Suppressor macrophage treated with lipopolysaccharide for 4 hours (primary cell): ENCODE measurements around the gene CXCL6.

Experiments
- DNase-seq: peaks from one replicate; pipeline ENCODE4 v3.0.0-alpha.2; 2020

CXCL6 gene

DNA sequence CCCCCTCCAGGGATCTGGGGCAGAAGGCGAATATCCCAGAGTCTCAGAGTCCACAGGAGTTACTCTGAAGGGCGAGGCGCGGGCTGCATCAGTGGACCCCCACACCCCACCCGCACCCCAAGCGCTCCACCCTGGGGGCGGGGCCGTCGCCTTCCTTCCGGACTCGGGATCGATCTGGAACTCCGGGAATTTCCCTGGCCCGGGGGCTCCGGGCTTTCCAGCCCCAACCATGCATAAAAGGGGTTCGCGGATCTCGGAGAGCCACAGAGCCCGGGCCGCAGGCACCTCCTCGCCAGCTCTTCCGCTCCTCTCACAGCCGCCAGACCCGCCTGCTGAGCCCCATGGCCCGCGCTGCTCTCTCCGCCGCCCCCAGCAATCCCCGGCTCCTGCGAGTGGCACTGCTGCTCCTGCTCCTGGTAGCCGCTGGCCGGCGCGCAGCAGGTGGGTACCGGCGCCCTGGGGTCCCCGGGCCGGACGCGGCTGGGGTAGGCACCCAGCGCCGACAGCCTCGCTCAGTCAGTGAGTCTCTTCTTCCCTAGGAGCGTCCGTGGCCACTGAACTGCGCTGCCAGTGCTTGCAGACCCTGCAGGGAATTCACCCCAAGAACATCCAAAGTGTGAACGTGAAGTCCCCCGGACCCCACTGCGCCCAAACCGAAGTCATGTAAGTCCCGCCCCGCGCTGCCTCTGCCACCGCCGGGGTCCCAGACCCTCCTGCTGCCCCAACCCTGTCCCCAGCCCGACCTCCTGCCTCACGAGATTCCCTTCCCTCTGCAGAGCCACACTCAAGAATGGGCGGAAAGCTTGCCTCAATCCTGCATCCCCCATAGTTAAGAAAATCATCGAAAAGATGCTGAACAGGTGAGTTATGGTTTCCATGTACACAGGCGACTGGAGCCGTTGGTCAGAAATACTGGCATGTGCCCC lies 32.9 kb downstream of the CXCL6 start, which contains the start of gene CXCL1:
Gene CXCL1, plus strand, starts transcription at position 264 of the 926 bp plus-strand sequence. Its CDS starts 78 bp downstream, at position 342.
- DNase-seq = peak; percentile 46

DNA sequence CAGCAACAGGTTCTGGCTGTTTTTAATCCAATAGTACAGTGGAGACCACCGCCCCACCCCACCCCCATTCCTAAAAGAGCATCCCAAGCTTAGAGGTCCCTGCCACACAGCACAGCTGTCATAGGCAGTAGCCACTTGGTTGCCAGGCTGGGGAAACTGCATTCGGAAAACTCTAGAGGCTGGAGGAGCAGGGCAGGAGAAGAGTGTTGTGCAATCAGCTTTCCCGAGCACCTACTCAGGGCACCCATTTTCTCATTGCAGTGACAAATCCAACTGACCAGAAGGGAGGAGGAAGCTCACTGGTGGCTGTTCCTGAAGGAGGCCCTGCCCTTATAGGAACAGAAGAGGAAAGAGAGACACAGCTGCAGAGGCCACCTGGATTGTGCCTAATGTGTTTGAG lies 33.8 kb downstream of the CXCL6 start:
- DNase-seq = peak; percentile 45

DNA sequence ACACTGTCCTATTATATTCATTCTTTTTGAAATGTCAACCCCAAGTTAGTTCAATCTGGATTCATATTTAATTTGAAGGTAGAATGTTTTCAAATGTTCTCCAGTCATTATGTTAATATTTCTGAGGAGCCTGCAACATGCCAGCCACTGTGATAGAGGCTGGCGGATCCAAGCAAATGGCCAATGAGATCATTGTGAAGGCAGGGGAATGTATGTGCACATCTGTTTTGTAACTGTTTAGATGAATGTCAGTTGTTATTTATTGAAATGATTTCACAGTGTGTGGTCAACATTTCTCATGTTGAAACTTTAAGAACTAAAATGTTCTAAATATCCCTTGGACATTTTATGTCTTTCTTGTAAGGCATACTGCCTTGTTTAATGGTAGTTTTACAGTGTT lies 34.3 kb downstream of the CXCL6 start:
- DNase-seq = peak; percentile 54

DNA sequence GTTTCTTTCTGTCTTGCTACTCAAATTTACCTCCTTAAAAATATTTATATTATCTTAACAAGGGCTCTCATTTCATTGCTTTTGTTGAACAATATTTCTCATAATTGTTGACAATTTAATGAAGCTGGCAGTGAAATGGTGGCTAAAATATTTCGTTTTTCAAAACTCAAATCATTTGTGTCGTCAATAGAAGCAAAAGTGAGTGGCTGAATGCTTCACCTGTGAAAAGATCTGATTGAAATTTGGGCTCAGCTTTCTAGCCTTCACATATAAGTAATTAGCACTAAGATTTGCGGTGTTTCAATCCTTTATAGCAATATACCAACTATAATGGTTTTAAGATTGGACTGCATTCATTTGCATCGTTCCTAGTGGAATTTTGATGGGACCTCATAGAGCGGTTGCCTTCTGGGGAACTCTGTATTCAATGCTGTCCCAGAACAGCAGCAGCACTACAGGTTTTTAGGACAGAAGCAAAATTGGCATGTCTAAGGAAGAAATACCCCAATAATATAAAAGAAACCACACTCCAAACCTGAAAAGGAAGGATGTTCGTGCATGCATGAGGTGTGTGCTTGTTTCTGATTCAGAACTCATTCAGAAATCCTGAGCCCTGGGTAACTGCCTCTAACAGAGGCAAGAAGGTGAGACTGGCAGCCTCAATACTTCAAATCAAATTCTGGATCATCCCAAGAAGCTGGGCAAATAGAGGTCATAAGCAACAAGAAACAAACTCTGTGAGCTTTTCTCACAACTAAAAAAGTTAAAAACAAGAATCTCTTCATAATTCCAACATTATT lies 35.2 kb downstream of the CXCL6 start:
- no peak for DNase-seq

DNA sequence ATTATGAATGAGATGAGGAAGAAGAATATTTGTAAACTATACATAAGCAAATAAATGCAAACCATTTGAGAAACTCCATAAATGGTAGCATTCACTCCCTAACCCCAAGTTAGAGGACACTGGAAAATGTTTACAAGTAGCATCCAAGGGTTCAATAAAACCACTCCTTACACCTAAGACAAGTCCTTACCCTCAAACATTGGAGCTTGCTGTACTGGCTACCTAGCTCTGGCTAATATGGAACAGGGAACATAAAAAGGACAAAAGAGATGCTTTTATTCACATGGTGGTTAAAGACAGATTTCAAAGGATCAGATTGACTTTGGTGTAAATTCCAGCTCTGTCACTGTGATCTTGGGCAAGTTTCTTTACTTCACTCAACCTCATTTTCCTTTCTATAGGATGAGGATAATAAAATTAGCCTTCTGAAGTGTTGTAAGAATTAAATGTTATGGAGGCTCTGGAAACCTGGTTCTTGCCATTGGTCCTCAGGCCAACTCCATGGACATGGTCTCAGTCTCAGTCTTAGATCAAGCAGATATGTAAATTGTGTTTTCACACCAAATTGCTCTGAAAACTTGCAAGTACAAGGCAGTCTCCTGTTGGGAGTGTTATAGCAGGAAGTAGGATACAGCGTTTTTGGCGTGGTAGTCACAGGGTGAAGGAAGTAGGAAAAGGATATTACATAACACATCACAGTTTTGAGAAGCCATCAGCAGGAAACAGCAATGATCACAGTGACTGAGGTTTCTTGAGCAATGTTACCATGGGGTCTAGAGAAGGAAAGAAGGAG lies 36.0 kb downstream of the CXCL6 start:
- peak; percentile 66 for DNase-seq

GRCh38 chr4:73874386-73874785 lies 37.9 kb downstream of the CXCL6 start:
- peak; percentile 23 for DNase-seq

- DNase-seq = no peak
Measured at GRCh38 chr4:73875401-73875800, 38.9 kb downstream of the CXCL6 start.

- DNase-seq = no peak
Measured at GRCh38 chr4:73883306-73883705, 46.8 kb downstream of the CXCL6 start.

DNA sequence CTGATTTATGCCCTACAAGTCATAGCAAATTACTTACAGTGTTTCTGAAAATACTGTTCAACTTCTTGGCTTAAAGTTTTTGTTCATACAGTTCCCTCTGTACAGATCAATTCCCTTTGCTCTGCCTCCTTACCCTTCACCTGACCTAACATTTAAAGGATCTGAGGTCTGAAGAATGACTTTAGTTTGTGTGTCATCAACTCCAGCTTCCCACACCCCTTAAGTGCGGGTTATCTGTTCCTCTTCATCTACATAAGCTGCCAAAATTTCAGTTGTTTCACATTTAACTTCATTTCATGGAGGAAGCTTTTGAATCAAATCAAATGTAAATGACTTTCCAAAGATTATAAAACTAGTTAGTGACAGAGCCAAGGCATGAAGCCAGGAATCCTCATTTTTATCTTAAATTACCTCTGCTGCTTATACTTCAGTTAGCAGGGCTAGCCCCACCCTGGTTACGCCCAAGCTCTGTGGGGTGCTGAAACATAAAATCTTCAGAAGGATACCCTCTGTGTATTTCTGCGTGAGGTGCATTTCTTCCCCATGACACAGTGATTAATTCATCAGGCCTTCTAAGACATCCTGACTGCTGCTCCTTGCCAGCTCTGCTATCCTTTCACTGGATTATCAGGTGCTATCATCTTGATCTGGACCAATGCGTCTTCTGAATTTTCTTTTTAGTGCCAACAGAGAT lies 49.2 kb downstream of the CXCL6 start:
- peak; percentile 50 for DNase-seq
